PC-9 (cell line): ENCODE measurements around the gene NPY. TPM values are rescaled to one million over a fixed set of nuclear protein-coding genes. Genes with fewer than 3 reads are reported as not detected.

ENCODE experiments used
- BruUV-seq: library from RNA; stranded (reverse); fragments of 400-500 nt; replicated peaks from 2 replicates; lab custom pipeline; 2021; lab: Mats Ljungman, UMichigan
- CTCF ChIA-PET: fragments of 300-600 bp; sonication (Branson Sonifier 250); formaldehyde crosslinking; loops from one replicate; lab custom pipeline; 2022; ENCODE audit warnings: antibody characterized with exemption; lab: Charles Lee
- POLR2A ChIA-PET: fragments of 300-600 bp; sonication (Branson Sonifier 250); formaldehyde crosslinking; loops from one replicate; lab custom pipeline; 2022; ENCODE audit warnings: antibody characterized with exemption; ENCODE audit not compliant: unreplicated experiment; lab: Charles Lee
- DNase-seq, 2 experiments: peaks; one replicate each; pipeline versions ENCODE4 v3.0.0 to v3.0.0-alpha.2; 2015 to 2022; ENCODE audit warnings: mixed read lengths in 1 of 2
- H2AFZ ChIP-seq: fragments of 200-600 bp; sonication (generic); 2 replicates; pipeline ENCODE4 v1.8.1; 2017; ENCODE audit warnings: antibody characterized with exemption
- H3F3A ChIP-seq: fragments of 200-600 bp; sonication (generic); 2 replicates; pipeline ENCODE4 v1.8.1; 2017; ENCODE audit warnings: antibody characterized with exemption, mild to moderate bottlenecking, low read depth; ENCODE audit not compliant: insufficient read depth
- H3K27ac ChIP-seq: fragments of 200-600 bp; sonication (generic); 2 replicates; pipeline ENCODE4 v1.6.1; 2016; ENCODE audit warnings: mixed run types
- H3K27me3 ChIP-seq: fragments of 200-600 bp; sonication (generic); 2 replicates; pipeline ENCODE4 v1.6.1; 2016; ENCODE audit warnings: low read depth, mixed run types; ENCODE audit not compliant: insufficient read depth
- H3K36me3 ChIP-seq: fragments of 200-600 bp; sonication (generic); 2 replicates; pipeline ENCODE4 v1.6.1; 2016; ENCODE audit warnings: low read depth, mixed run types
- H3K4me1 ChIP-seq: fragments of 200-600 bp; sonication (generic); replicated peaks from 2 replicates; pipeline ENCODE4 v1.6.1; 2016; ENCODE audit warnings: mixed run types; ENCODE audit not compliant: insufficient read depth
- H3K4me2 ChIP-seq: fragments of 200-600 bp; sonication (generic); 2 replicates; pipeline ENCODE4 v1.6.1; 2017; ENCODE audit warnings: mixed run types
- H3K4me3 ChIP-seq: fragments of 200-600 bp; sonication (generic); 2 replicates; pipeline ENCODE4 v1.6.1; 2016; ENCODE audit warnings: mixed run types
- H3K79me2 ChIP-seq: fragments of 200-600 bp; sonication (generic); 2 replicates; pipeline ENCODE4 v1.6.1; 2017; ENCODE audit warnings: low read depth, mixed run types
- H3K9me2 ChIP-seq: fragments of 200-600 bp; sonication (generic); 2 replicates; pipeline ENCODE4 v1.8.1; 2017; ENCODE audit warnings: mild to moderate bottlenecking; ENCODE audit not compliant: insufficient read depth
- H3K9me3 ChIP-seq: fragments of 200-600 bp; sonication (generic); 2 replicates; pipeline ENCODE4 v1.8.1; 2016; ENCODE audit warnings: low read depth; ENCODE audit not compliant: insufficient read depth
- H4K20me1 ChIP-seq: fragments of 200-600 bp; sonication (generic); 2 replicates; pipeline ENCODE4 v1.8.1; 2017; ENCODE audit not compliant: insufficient read depth
- CTCF ChIP-seq: fragments of 200-600 bp; sonication (generic); conservative IDR thresholded peaks from 2 replicates; pipeline ENCODE4 v1.6.1; 2017; ENCODE audit warnings: mixed run types, antibody characterized with exemption, mild to moderate bottlenecking, moderate library complexity
- EZH2 ChIP-seq: fragments of 200-600 bp; sonication (generic); IDR thresholded peaks from 2 replicates; pipeline ENCODE4 v1.8.0; 2017; ENCODE audit warnings: antibody characterized with exemption, low read depth
- intact Hi-C: fragments of 100-400 bp; cut with micrococcal nuclease; formaldehyde crosslinking; loops from one replicate; pipeline ENCODE4 v1.10.0; 2022; ENCODE audit not compliant: unreplicated experiment
- total RNA-seq: library from RNA; stranded (reverse); gene quantifications from 2 replicates; pipeline ENCODE4 v1.2.3, GENCODE V29; 2021

The NPY gene
- total RNA-seq, 1 experiment from 2014 or later, result not detected

GRCh38 chr7:24279512-24279911, 4.5 kb upstream of the NPY start:
- no TSS peak for BruUV-seq
- CTCF ChIA-PET, result no interaction called here
- Histone ChIP-seq H3K9me3 (no peaks in the 10 kb centered on the region), H3K27me3 (no peaks in the 10 kb centered on the region), H3K4me1 (no peaks in the 10 kb centered on the region), H3K27ac (no peak overlapping the region), H3K4me2 (no peak overlapping the region), H3K4me3 (no peak overlapping the region), H3K9me2 (no peaks in the 10 kb centered on the region), H3F3A (no peaks in the 10 kb centered on the region), H3K79me2 (no peaks in the 10 kb centered on the region), H2AFZ (no peak overlapping the region), H4K20me1 (no peaks in the 10 kb centered on the region), H3K36me3 (no peaks in the 10 kb centered on the region)
- TF ChIP-seq CTCF (no peak), EZH2 (no peak)
- DNase-seq, result no peak
- POLR2A ChIA-PET, result no interaction called here
- intact Hi-C loops, result no loop called here

- no peaks in the 10 kb centered on the region for H3K9me3 ChIP-seq
- BruUV-seq, result no TSS peak
- H3K27ac ChIP-seq, result no peak overlapping the region
- H4K20me1 ChIP-seq, result no peaks in the 10 kb centered on the region
- no peaks in the 10 kb centered on the region for H3K4me1 ChIP-seq
- no peak overlapping the region for H3K4me3 ChIP-seq
- H3K9me2 ChIP-seq, result no peaks in the 10 kb centered on the region
- no peak for TF ChIP-seq EZH2
- no peak for TF ChIP-seq CTCF
- no peak for DNase-seq
- no peak overlapping the region for H2AFZ ChIP-seq
- ChIA-PET CTCF (no interaction called here), POLR2A (no interaction called here)
- intact Hi-C loops, result no loop called here
- no peaks in the 10 kb centered on the region for H3K36me3 ChIP-seq
- H3K4me2 ChIP-seq, result no peak overlapping the region
- H3K27me3 ChIP-seq, result no peaks in the 10 kb centered on the region
- H3F3A ChIP-seq, result no peaks in the 10 kb centered on the region; the same call in 1 of the 2 replicates
- H3K79me2 ChIP-seq, result no peaks in the 10 kb centered on the region
Observed at GRCh38 chr7:24283554-24283896, 465 bp upstream of the NPY start.

GRCh38 chr7:24284699-24285506, 913 bp downstream of the NPY start:
- H3K9me2 ChIP-seq, result no peaks in the 10 kb centered on the region
- peaks cover 1% of the 10 kb centered on the region for H3K4me1 ChIP-seq
- no TSS peak for BruUV-seq
- H2AFZ ChIP-seq, result no peak overlapping the region
- H3K4me3 ChIP-seq, result no peak overlapping the region
- no peaks in the 10 kb centered on the region for H3K36me3 ChIP-seq
- no peak overlapping the region for H3K4me2 ChIP-seq
- H3F3A ChIP-seq, result no peaks in the 10 kb centered on the region; the same call in 1 of the 2 replicates
- POLR2A ChIA-PET, result no interaction called here
- DNase-seq, result no peak
- no peaks in the 10 kb centered on the region for H4K20me1 ChIP-seq
- TF ChIP-seq CTCF (no peak), EZH2 (no peak)
- no peak overlapping the region for H3K27ac ChIP-seq
- intact Hi-C loops, result no loop called here
- no peaks in the 10 kb centered on the region for H3K27me3 ChIP-seq
- no peaks in the 10 kb centered on the region for H3K79me2 ChIP-seq
- H3K9me3 ChIP-seq, result no peaks in the 10 kb centered on the region
- CTCF ChIA-PET, result no interaction called here
